Measurements from ENCODE around the gene USP15. TPM values are rescaled to one million over a fixed set of nuclear protein-coding genes. Genes with fewer than 3 reads are reported as not detected.

USP15 gene
- total RNA-seq, 1 donor from 2014 or later, result 150 TPM

DNA sequence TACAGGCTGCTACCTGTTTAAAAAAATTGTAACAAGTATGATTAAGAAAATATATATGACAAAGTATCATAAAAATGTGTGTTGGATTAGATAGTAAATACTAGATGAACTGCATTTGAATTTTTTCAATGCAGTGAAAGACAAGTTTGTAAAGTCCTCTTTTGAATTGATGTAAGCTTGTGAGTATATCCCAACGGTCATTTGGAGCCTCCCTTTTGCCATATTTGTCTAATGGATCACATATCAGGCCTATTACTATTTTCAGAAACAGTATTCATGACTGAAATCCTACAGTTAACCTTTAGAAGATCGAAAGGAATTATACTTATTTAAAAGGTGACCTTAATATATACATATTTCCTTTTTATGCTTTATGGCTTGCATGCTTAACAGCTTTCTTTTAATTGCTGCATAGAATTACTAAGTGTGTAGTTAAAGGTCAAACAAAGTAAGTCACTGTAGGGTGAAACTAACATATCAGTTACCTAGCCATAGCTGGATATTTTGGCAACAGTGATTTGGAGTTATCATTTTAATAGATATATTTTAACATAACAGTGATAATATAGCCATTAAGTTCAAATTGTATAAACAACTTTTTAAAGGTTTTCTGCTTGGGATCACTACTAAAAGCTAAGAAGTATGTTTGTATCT lies 53.6 kb downstream of the USP15 start:
- H3K27ac Mint-ChIP-seq, result no peak overlapping the region
- ATAC-seq (ENCODE audit: low read depth), result no peak
- H3K27me3 Mint-ChIP-seq, result no peaks in the 10 kb centered on the region
- intact Hi-C loops (cut with micrococcal nuclease), result no loop called here
- H3K4me3 Mint-ChIP-seq, result no peak overlapping the region
- peaks cover 3% of the 10 kb centered on the region for H3K9me3 Mint-ChIP-seq
- peaks cover 45% of the 10 kb centered on the region for H3K36me3 Mint-ChIP-seq (ENCODE audit: low read depth)
- DNase-seq, result no peak
- TF ChIP-seq, protein P1, sequence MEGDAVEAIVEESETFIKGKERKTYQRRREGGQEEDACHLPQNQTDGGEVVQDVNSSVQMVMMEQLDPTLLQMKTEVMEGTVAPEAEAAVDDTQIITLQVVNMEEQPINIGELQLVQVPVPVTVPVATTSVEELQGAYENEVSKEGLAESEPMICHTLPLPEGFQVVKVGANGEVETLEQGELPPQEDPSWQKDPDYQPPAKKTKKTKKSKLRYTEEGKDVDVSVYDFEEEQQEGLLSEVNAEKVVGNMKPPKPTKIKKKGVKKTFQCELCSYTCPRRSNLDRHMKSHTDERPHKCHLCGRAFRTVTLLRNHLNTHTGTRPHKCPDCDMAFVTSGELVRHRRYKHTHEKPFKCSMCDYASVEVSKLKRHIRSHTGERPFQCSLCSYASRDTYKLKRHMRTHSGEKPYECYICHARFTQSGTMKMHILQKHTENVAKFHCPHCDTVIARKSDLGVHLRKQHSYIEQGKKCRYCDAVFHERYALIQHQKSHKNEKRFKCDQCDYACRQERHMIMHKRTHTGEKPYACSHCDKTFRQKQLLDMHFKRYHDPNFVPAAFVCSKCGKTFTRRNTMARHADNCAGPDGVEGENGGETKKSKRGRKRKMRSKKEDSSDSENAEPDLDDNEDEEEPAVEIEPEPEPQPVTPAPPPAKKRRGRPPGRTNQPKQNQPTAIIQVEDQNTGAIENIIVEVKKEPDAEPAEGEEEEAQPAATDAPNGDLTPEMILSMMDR (IDR thresholded peaks at IDR 0.05), result no peak
- H3K4me1 Mint-ChIP-seq, result peaks cover 44% of the 10 kb centered on the region
- ChIA-PET CTCF (no interaction called here), POLR2A (no interaction called here)

DNA sequence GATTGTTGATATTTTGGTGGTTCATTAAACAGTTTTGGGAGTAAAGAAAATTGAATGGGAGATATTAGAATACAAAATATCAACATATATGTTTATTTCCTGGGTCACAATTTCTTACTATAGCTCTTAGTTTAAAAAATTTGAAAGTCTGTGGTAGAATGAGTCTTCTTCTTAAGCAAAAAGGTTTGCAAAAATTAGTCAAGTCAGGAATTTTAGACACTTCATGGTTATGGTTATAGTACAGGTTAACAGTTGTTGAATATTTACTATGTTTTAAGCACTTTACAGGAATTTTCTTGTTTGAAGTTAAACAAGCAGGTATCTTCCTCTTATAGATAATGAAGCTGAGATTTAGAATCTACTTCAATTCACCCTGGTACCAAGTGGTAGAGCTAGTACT lies 56.8 kb downstream of the USP15 start:
- Mint-ChIP-seq H3K27me3 (no peaks in the 10 kb centered on the region), H3K36me3 (ENCODE audit: low read depth) (peaks cover 45% of the 10 kb centered on the region), H3K9me3 (peaks cover 3% of the 10 kb centered on the region), H3K27ac (peak overlapping the region; percentile 31), H3K4me3 (no peak overlapping the region), H3K4me1 (peaks cover 28% of the 10 kb centered on the region)
- ChIA-PET CTCF (no interaction called here), POLR2A (interaction anchor here (0.8 kb wide), 1 partner anchor 57 kb away, joined by 4 read pairs; the partner anchor contains the start of gene USP15)
- intact Hi-C loops (cut with micrococcal nuclease), result loop anchor here (5.0 kb wide), 2 partner anchors 35 to 55 kb away; partner anchors contain the start of gene USP15
- DNase-seq, result no peak
- TF ChIP-seq, protein P1 (IDR thresholded peaks at IDR 0.05), result no peak
- ATAC-seq (ENCODE audit: low read depth), result no peak

DNA sequence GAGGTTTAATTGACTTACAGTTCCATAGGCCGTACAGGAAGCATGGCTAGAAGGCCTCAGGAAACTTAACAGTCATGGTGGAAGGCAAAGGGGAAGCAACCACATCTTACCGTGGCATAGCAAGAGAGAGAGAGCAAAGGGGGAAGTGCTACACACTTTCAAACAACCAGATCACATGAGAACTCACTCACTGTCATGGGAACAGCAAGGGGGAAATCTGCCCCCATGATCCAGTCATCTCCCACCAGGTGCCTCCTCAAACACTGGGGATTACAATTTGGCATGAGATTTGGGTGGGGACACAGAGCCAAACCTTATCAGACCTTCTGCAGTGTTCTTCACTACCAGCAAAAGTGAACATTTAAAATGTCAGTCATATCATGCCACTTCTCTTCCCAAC lies 58.9 kb downstream of the USP15 start:
- POLR2A ChIA-PET, result no interaction called here
- Mint-ChIP-seq H3K36me3 (ENCODE audit: low read depth) (peaks cover 59% of the 10 kb centered on the region), H3K4me3 (no peak overlapping the region), H3K27me3 (no peaks in the 10 kb centered on the region), H3K27ac (peak overlapping the region; percentile 21), H3K9me3 (peaks cover 3% of the 10 kb centered on the region), H3K4me1 (peaks cover 27% of the 10 kb centered on the region)
- DNase-seq (no peak), ATAC-seq (ENCODE audit: low read depth) (peak; percentile 45)
- TF ChIP-seq, protein P1 (IDR thresholded peaks at IDR 0.05), result no peak
- CTCF ChIA-PET, result no interaction called here
- intact Hi-C loops (cut with micrococcal nuclease), result loop anchor here (5.0 kb wide), 2 partner anchors 37 to 57 kb away; partner anchors contain the start of gene USP15

DNA sequence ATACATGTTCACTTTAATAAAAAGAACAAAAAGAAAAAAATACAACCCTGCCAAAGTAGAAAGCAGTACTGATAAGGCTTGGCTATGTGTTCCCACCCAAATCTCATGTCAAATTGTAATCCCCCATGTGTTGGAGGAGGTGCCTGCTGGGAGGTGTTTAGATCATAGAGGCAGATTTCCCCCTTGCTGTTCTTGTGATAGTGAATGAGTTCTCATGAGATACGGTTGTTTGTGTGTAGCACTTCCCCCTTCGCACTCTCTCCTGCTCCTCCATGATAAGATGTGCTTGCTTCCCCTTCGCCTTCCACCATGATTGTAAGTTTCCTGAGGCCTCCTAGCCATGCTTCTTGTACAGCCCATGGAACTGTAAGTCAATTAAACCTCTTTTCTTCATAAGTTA lies 59.9 kb downstream of the USP15 start:
- H3K9me3 Mint-ChIP-seq, result peaks cover 3% of the 10 kb centered on the region
- DNase-seq (no peak), ATAC-seq (ENCODE audit: low read depth) (no peak)
- H3K27me3 Mint-ChIP-seq, result no peaks in the 10 kb centered on the region
- no peak overlapping the region for H3K4me3 Mint-ChIP-seq
- ChIA-PET CTCF (no interaction called here), POLR2A (no interaction called here)
- TF ChIP-seq, protein P1 (IDR thresholded peaks at IDR 0.05), result no peak
- H3K27ac Mint-ChIP-seq, result peak overlapping the region; percentile 21
- peaks cover 27% of the 10 kb centered on the region for H3K4me1 Mint-ChIP-seq
- intact Hi-C loops (cut with micrococcal nuclease), result no loop called here
- H3K36me3 Mint-ChIP-seq (ENCODE audit: low read depth), result peaks cover 57% of the 10 kb centered on the region

DNA sequence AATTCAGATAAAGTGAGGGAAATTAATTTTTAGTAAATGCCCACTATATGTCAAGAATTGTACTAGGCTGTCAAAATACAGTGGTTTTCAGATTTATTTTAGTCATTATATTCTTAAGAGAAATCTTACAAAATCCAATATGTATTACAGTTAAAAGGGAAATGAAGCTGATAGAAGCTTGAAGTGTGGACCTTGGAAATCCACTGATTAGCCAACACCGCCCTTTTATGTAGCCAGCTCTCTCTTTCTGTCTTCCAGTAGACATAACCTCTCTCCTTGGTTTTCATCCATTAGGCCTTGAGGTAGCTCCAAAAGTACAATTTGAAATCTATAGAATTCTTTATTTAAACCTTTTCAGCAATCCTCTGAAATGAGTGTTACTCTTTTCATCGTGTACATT lies 63.2 kb downstream of the USP15 start:
- Mint-ChIP-seq H3K4me3 (no peak overlapping the region), H3K27ac (no peak overlapping the region), H3K9me3 (no peaks in the 10 kb centered on the region), H3K27me3 (no peaks in the 10 kb centered on the region), H3K4me1 (peaks cover 20% of the 10 kb centered on the region), H3K36me3 (ENCODE audit: low read depth) (peaks cover 53% of the 10 kb centered on the region)
- no peak for ATAC-seq (ENCODE audit: low read depth)
- CTCF ChIA-PET, result no interaction called here
- POLR2A ChIA-PET, result no interaction called here
- intact Hi-C loops (cut with micrococcal nuclease), result no loop called here
- DNase-seq, result no peak
- TF ChIP-seq, protein P1 (IDR thresholded peaks at IDR 0.05), result no peak

Data from activated B cell treated with CpG ODN at 0.5 μM for 24 hours (primary cell).